HG02981 (cell line): ENCODE results near the gene WDR5B.

ENCODE experiments used
- ATAC-seq: cut with Tn5 transposase; IDR thresholded peaks from one replicate; pipeline ENCODE4 v1.9.1; 2021; ENCODE audit warnings: mild to moderate bottlenecking, moderate library complexity; ENCODE audit not compliant: unreplicated experiment

WDR5B gene

DNA sequence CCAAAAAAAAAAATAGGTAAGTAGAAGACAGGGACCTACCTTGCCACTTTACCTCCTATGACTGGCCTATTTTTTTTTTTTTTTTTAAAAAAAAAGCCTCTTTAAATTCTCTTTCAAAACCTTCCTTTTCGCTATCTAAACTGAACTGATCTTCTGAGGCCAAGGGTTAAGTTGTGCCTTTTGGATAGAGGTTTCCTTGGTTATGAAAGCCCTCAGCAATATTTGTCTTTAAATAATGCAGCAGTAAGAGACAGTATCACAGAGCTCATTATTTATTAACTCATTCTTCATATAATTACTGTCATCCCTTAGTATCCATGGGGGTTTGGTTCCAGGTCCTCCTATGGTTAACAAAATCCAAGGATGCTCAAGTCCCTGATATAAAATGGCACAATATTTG lies 41.8 kb downstream of the WDR5B start:
- ATAC-seq: no peak

DNA sequence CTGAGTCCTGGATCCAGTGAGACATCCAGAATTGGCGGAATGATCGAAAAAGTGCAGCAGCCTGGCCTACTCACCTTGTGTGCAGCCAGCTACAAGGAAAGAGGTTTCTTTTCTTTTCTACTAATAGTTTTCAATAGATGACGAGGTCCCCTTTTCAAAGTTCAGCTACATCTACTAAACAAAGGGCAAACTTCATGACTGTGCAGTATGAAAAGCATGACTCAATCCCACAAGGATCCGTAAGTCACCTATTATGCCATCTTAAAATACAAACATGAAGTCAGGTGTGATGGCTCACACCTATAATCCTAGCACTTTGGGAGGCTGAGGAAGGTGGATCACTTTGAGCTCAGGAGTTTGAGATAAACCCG lies 49.5 kb downstream of the WDR5B start:
- ATAC-seq: no peak

DNA sequence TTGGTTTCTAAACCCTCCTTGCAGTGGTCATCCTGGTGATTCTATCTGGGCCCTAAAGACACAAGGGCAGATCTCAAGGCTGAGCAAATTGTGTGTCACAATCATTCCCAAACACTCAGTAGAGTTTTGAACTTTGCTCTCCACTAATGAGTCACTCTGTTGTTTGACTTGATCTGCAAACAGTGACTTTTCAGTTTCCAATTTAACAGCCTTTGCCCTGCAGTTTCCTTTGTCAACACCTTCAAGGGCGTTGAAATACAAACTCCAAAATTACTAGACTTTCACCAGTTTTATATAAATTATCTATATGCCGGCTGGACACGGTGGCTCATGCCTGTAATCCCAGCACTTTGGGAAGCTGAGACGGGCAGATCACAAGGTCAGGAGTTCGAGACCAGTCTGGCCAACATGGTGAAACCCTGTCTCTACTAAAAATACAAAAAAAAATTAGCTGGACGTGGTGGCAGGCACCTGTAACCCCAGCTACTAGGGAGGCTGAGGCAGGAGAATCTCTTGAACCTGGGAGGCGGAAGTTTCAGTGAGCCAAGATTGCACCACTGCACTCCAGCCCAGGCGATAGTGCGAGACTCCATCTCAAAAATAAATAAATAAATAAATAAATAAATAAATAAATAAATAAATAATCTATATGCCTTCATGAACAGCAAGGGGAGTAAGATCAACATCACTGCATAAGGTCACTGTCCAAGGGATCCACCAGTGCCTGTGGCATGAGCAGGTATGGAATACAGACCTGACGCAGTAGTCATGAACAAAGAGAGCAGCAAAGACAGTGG lies 50.1 kb downstream of the WDR5B start:
- peak; percentile 66 for ATAC-seq

DNA sequence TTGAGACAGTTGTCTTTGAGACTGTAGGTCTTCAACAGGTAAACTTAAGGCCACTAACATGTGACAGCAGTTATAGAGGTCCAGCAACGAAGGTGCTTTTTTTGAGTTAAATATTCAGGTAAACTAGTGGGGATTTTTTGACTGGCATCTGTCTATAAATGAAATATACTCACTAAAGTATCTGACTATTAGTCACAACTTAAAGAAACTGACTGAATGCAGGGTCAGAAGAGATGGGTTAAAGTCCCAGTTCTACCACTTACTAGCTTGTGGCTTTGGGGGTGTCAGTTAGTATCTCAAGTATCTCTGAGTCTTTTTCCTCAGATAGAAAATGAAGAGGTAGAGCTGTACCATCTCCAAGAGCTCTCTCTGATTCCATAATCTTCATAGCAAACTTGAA lies 50.8 kb downstream of the WDR5B start:
- peak; percentile 48 for ATAC-seq

DNA sequence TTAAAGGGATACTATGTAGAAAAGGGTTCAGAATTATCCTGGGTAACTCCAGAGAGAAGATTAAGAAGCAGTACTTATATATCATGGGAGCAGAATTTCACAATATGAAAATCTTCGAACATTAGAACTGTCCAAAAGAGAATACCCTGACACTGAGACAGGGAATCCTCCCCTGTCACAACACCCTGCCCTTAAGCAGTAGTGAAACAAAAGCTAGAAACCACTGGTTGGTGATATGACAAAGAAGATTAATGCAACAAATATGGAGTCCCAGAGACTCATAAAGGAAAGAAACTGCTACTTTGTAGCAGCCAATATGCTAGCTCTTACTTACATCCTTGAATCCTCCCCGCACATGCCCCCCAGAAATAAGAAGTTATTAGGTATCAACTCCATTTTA lies 51.4 kb downstream of the WDR5B start:
- ATAC-seq: no peak
